ENCODE results near the gene C17orf67. TPM values are rescaled to one million over a fixed set of nuclear protein-coding genes. Genes with fewer than 3 reads are reported as not detected.
"Not testable (repeated sequence)": the region's sequence is repeated elsewhere in the genome, so short reads cannot be mapped to it uniquely, and the experiment has no call there.

C17orf67 gene
- total and polyA plus RNA-seq, 2 experiments from 2014 or later, result 1.2 to 1.3 TPM

DNA sequence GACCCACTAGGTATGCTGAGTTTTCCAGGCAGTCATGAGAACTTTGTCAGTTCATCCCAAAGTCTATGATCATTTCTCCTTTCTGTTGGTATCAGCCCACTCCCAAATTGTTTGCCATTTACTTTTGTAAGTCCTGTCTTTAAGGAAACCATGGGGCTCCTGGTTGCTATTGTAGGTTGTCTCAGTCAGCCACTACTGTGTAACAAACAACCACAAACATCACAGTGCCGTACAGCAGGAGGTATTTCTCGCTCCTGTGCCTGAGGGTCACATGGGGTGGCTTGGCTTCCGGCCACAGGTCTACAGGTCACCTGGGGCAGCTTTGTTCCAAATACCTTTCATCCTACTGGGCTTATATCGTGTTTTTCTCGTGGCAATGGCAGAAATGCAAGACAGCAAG lies 71.6 kb downstream of the C17orf67 start:
- Histone ChIP-seq H3K36me3 (ENCODE audit: low read depth) (no peaks in the 10 kb centered on the region), H3K9me2 (ENCODE audit: insufficient read depth) (no peaks in the 10 kb centered on the region), H3K79me2 (ENCODE audit: insufficient read depth) (no peaks in the 10 kb centered on the region), H3K9ac (no peak overlapping the region), H2AFZ (no peak overlapping the region), H3K27me3 (replicated peaks; ENCODE audit: insufficient read depth) (no peaks in the 10 kb centered on the region), H3K4me3 (no peak overlapping the region), H4K20me1 (ENCODE audit: insufficient read depth) (no peaks in the 10 kb centered on the region), H3K9me3 (ENCODE audit: low read depth) (no peaks in the 10 kb centered on the region), H3K27ac (no peak overlapping the region), H3F3A (ENCODE audit: insufficient read depth) (peaks cover 6% of the 10 kb centered on the region), H3K4me2 (ENCODE audit: unreplicated experiment) (no peak overlapping the region), H3K4me1 (ENCODE audit: insufficient read depth) (peaks cover 7% of the 10 kb centered on the region)
- TF ChIP-seq EZH2phosphoT487 (IDR thresholded peaks at IDR 0.05; ENCODE audit: insufficient read depth, low read depth) (no peak), EZH2 (IDR thresholded peaks at IDR 0.05; ENCODE audit: insufficient read depth, poor library complexity, severe bottlenecking) (no peak)
- no peak for DNase-seq
- in situ Hi-C loops (cut with MboI), result no loop called here
- 93 to 94% methylated on average over 5 of the region's 5 CpGs for WGBS, 2 experiments (ENCODE audit: low coverage in 1 of 2, low lambda C conversion rate in 2 of 2, missing lambda C conversion rate in 2 of 2)

DNA sequence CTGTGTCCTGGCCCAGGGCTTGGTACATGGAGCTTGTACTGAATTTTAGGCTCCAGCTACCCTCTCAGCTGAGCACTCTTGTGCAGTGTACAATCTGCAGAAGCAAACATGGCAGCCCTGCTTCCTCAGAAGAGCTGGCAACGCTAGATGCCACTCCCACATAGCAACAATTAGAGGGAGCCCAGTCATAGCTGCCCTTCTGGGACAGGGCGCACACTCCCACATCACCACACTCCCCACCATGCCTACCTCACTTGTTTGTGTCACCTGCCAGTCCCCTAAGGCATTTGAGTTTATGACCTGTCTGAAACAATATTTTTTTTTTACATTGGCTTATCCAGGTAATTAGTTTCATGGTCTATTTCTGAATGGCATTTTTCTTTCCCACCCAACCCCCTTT lies 72.3 kb downstream of the C17orf67 start:
- no peak overlapping the region for H3K27ac ChIP-seq

DNA sequence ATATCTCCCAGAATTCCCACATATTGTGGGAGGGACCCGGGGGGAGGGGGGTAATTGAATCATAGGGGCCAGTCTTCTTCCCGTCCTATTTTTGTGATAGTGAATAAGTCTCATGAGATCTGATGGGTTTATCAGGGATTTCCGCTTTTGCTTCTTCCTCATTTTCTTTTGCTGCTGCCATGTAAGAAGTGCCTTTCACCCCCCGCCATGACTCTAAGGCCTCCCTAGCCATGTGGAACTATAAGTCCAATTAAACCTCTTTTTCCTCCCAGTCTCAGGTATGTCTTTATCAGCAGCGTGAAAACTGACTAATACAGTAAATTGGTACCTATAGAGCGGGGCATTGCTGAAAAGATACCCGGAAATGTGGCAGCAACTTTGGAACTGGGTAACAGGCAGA lies 76.1 kb downstream of the C17orf67 start:
- H3K9me3 ChIP-seq (ENCODE audit: low read depth); H3K27ac ChIP-seq; DNase-seq; H3K9ac ChIP-seq; H3K4me2 ChIP-seq (ENCODE audit: unreplicated experiment); H3K36me3 ChIP-seq (ENCODE audit: low read depth); H3K79me2 ChIP-seq (ENCODE audit: insufficient read depth); in situ Hi-C loops (cut with MboI); H4K20me1 ChIP-seq (ENCODE audit: insufficient read depth); H3K27me3 ChIP-seq (replicated peaks; ENCODE audit: insufficient read depth); H3K9me2 ChIP-seq (ENCODE audit: insufficient read depth); H2AFZ ChIP-seq; H3K4me3 ChIP-seq: not testable (repeated sequence)
- WGBS, 2 experiments (ENCODE audit: low coverage in 1 of 2, low lambda C conversion rate in 2 of 2, missing lambda C conversion rate in 2 of 2), result 96 to 98% methylated on average over 7 of the region's 7 CpGs
- peaks cover 29% of the 10 kb centered on the region for H3K4me1 ChIP-seq (ENCODE audit: insufficient read depth)
- peaks cover 34% of the 10 kb centered on the region for H3F3A ChIP-seq (ENCODE audit: insufficient read depth)

More for the DNA sequence above, 72.3 kb downstream of the C17orf67 start:
- H3K4me1 ChIP-seq (ENCODE audit: insufficient read depth), result peaks cover 13% of the 10 kb centered on the region
- H3K27me3 ChIP-seq (replicated peaks; ENCODE audit: insufficient read depth), result no peaks in the 10 kb centered on the region
- H2AFZ ChIP-seq, result no peak overlapping the region
- TF ChIP-seq EZH2phosphoT487 (IDR thresholded peaks at IDR 0.05; ENCODE audit: insufficient read depth, low read depth) (no peak), EZH2 (IDR thresholded peaks at IDR 0.05; ENCODE audit: insufficient read depth, poor library complexity, severe bottlenecking) (no peak)
- WGBS, 2 experiments (ENCODE audit: low coverage in 1 of 2, low lambda C conversion rate in 2 of 2, missing lambda C conversion rate in 2 of 2), result 77 to 82% methylated on average over 2 of the region's 2 CpGs
- H3K9me3 ChIP-seq (ENCODE audit: low read depth), result no peaks in the 10 kb centered on the region
- H4K20me1 ChIP-seq (ENCODE audit: insufficient read depth), result no peaks in the 10 kb centered on the region
- H3K36me3 ChIP-seq (ENCODE audit: low read depth), result no peaks in the 10 kb centered on the region
- in situ Hi-C loops (cut with MboI), result no loop called here
- no peak for DNase-seq
- H3K4me2 ChIP-seq (ENCODE audit: unreplicated experiment), result no peak overlapping the region
- H3K79me2 ChIP-seq (ENCODE audit: insufficient read depth), result no peaks in the 10 kb centered on the region
- H3K4me3 ChIP-seq, result no peak overlapping the region
- no peak overlapping the region for H3K9ac ChIP-seq
- peaks cover 14% of the 10 kb centered on the region for H3F3A ChIP-seq (ENCODE audit: insufficient read depth)
- H3K9me2 ChIP-seq (ENCODE audit: insufficient read depth), result no peaks in the 10 kb centered on the region

DNA sequence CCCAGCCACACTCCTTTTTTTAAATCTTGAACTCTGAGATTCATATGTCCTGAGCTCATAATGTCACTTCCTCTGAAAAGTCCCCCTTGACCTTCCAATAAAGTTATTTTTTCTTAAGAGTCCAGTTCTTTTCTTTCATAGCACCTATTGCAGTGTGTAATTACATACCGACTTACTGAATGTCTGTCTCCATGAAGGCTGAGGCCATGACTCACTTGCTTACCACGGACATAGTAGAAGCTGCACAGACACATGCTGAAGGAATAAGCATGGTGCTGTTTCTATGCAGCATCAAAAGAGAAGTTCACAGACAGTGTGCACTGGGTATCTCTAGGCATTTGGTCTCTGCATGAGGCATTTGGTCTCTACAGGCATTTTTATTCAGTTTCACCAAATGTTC lies 77.2 kb downstream of the C17orf67 start:
- H3K36me3 ChIP-seq (ENCODE audit: low read depth), result no peaks in the 10 kb centered on the region
- H3K4me1 ChIP-seq (ENCODE audit: insufficient read depth), result peaks cover 29% of the 10 kb centered on the region
- peak; percentile 95 for DNase-seq
- peak overlapping the region; percentile 29 for H3K4me3 ChIP-seq
- H3K4me2 ChIP-seq (ENCODE audit: unreplicated experiment), result peak overlapping the region; percentile 29
- H2AFZ ChIP-seq, result peak overlapping the region; percentile 35; the same call in 1 of the 2 replicates
- H3K79me2 ChIP-seq (ENCODE audit: insufficient read depth), result no peaks in the 10 kb centered on the region
- H3K9me2 ChIP-seq (ENCODE audit: insufficient read depth), result no peaks in the 10 kb centered on the region
- H3F3A ChIP-seq (ENCODE audit: insufficient read depth), result peaks cover 34% of the 10 kb centered on the region
- 0 to 2% methylated on average over 2 of the region's 2 CpGs for WGBS, 2 experiments (ENCODE audit: low coverage in 1 of 2, low lambda C conversion rate in 2 of 2, missing lambda C conversion rate in 2 of 2)
- H3K27me3 ChIP-seq (replicated peaks; ENCODE audit: insufficient read depth), result no peaks in the 10 kb centered on the region
- no peaks in the 10 kb centered on the region for H3K9me3 ChIP-seq (ENCODE audit: low read depth)
- H3K9ac ChIP-seq, result peak overlapping the region; percentile 40; the same call in 1 of the 2 replicates
- TF ChIP-seq EZH2phosphoT487 (IDR thresholded peaks at IDR 0.05; ENCODE audit: insufficient read depth, low read depth) (no peak), EZH2 (IDR thresholded peaks at IDR 0.05; ENCODE audit: insufficient read depth, poor library complexity, severe bottlenecking) (no peak)
- H3K27ac ChIP-seq, result peak overlapping the region; percentile 85
- H4K20me1 ChIP-seq (ENCODE audit: insufficient read depth), result no peaks in the 10 kb centered on the region
- in situ Hi-C loops (cut with MboI), result no loop called here

DNA sequence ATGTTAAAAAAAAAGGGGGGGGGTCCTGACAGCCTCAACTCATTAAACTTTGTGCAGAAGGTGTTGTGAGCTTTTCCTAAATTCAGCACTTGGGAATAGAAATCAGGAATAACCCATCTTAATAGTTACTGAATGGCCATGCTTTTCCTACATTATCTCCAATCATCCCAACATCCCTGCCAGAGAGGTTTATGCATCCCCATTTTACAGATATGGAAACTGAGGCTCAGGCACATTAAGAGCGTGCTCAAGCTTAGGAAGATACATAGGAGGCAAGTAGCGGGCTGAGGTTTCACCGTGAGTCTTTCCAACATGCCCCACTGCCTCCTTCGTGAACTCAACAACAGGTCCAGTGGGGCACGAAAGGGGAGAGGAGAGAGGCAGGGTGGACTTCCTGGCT lies 78.4 kb downstream of the C17orf67 start:
- no peaks in the 10 kb centered on the region for H3K79me2 ChIP-seq (ENCODE audit: insufficient read depth)
- peaks cover 39% of the 10 kb centered on the region for H3K4me1 ChIP-seq (ENCODE audit: insufficient read depth)
- H3K36me3 ChIP-seq (ENCODE audit: low read depth), result no peaks in the 10 kb centered on the region
- H3K4me3 ChIP-seq, result no peak overlapping the region
- H2AFZ ChIP-seq, result no peak overlapping the region
- H3K27me3 ChIP-seq (replicated peaks; ENCODE audit: insufficient read depth), result no peaks in the 10 kb centered on the region
- H3K4me2 ChIP-seq (ENCODE audit: unreplicated experiment), result no peak overlapping the region
- H3F3A ChIP-seq (ENCODE audit: insufficient read depth), result peaks cover 36% of the 10 kb centered on the region
- in situ Hi-C loops (cut with MboI), result no loop called here
- DNase-seq, result no peak
- no peaks in the 10 kb centered on the region for H4K20me1 ChIP-seq (ENCODE audit: insufficient read depth)
- H3K9me2 ChIP-seq (ENCODE audit: insufficient read depth), result no peaks in the 10 kb centered on the region
- no peaks in the 10 kb centered on the region for H3K9me3 ChIP-seq (ENCODE audit: low read depth)
- no peak for TF ChIP-seq EZH2phosphoT487 (IDR thresholded peaks at IDR 0.05; ENCODE audit: insufficient read depth, low read depth)
- no peak for TF ChIP-seq EZH2 (IDR thresholded peaks at IDR 0.05; ENCODE audit: insufficient read depth, poor library complexity, severe bottlenecking)
- peak overlapping the region; percentile 85 for H3K27ac ChIP-seq
- H3K9ac ChIP-seq, result 0 out of 2 replicates have a peak overlapping the region, but pooled peaks have one; percentile 63
- 93 to 95% methylated on average over 5 of the region's 5 CpGs for WGBS, 2 experiments (ENCODE audit: low coverage in 1 of 2, low lambda C conversion rate in 2 of 2, missing lambda C conversion rate in 2 of 2)
